GM21529 (cell line): Measurements from ENCODE around the gene AFDN.

Experiments
- ATAC-seq: cut with Tn5 transposase; IDR thresholded peaks from one replicate; pipeline ENCODE4 v1.9.1; 2021; ENCODE audit not compliant: unreplicated experiment

AFDN gene

GRCh38 chr6:167840526-167841179 is 13.9 kb downstream of the AFDN start:
- no peak for ATAC-seq

- no peak for ATAC-seq
Measured at GRCh38 chr6:167841981-167842380, 15.3 kb downstream of the AFDN start.

GRCh38 chr6:167842457-167842856 is 15.7 kb downstream of the AFDN start:
- no peak for ATAC-seq

GRCh38 chr6:167843023-167843422 is 16.3 kb downstream of the AFDN start:
- no peak for ATAC-seq

GRCh38 chr6:167845856-167846255 is 19.1 kb downstream of the AFDN start:
- no peak for ATAC-seq

GRCh38 chr6:167846997-167847606 is 20.4 kb downstream of the AFDN start:
- ATAC-seq = no peak

GRCh38 chr6:167847936-167848335 is 21.2 kb downstream of the AFDN start:
- no peak for ATAC-seq

- ATAC-seq = no peak
Measured at GRCh38 chr6:167848783-167849182, 22.1 kb downstream of the AFDN start.

- ATAC-seq = no peak
Measured at GRCh38 chr6:167849846-167850459, 23.2 kb downstream of the AFDN start.

- no peak for ATAC-seq
Measured at GRCh38 chr6:167850782-167851181, 24.1 kb downstream of the AFDN start.

GRCh38 chr6:167851370-167851952 is 24.8 kb downstream of the AFDN start:
- no peak for ATAC-seq

GRCh38 chr6:167855825-167856425 is 29.2 kb downstream of the AFDN start:
- ATAC-seq = no peak

- ATAC-seq = no peak
Measured at GRCh38 chr6:167856474-167856873, 29.8 kb downstream of the AFDN start.

- ATAC-seq = peak; percentile 75
Measured at GRCh38 chr6:167856999-167857660, 30.4 kb downstream of the AFDN start.

GRCh38 chr6:167858086-167858591 is 31.4 kb downstream of the AFDN start:
- ATAC-seq = no peak

GRCh38 chr6:167858842-167859664 is 32.3 kb downstream of the AFDN start:
- ATAC-seq = no peak

GRCh38 chr6:167860550-167861226 is 34.0 kb downstream of the AFDN start:
- ATAC-seq = no peak

GRCh38 chr6:167861424-167861823 is 34.7 kb downstream of the AFDN start:
- ATAC-seq = no peak

- ATAC-seq = no peak
Measured at GRCh38 chr6:167863897-167864296, 37.2 kb downstream of the AFDN start.

GRCh38 chr6:167866642-167867041 is 39.9 kb downstream of the AFDN start:
- ATAC-seq = no peak
